ENCODE measurements around the gene USO1. TPM values are rescaled to one million over a fixed set of nuclear protein-coding genes. Genes with fewer than 3 reads are reported as not detected.

USO1 gene
- total and polyA plus RNA-seq, 9 donors, result 50.7 to 91.3 (median 70.8) TPM

- H3K9me3 ChIP-seq, result no peaks in the 10 kb centered on the region
- intact Hi-C loops (cut with DNase I), result no loop called here
- peaks cover 1% of the 10 kb centered on the region for H3K4me1 ChIP-seq (ENCODE audit: insufficient read depth)
- H3K27me3 ChIP-seq, result no peaks in the 10 kb centered on the region
- no peaks in the 10 kb centered on the region for H3K36me3 ChIP-seq
- 79 to 86% (median 81%) methylated on average over 1 of the region's 1 CpG for WGBS, 3 donors
- no peak overlapping the region for H3K4me3 ChIP-seq
- TF ChIP-seq, protein P1, sequence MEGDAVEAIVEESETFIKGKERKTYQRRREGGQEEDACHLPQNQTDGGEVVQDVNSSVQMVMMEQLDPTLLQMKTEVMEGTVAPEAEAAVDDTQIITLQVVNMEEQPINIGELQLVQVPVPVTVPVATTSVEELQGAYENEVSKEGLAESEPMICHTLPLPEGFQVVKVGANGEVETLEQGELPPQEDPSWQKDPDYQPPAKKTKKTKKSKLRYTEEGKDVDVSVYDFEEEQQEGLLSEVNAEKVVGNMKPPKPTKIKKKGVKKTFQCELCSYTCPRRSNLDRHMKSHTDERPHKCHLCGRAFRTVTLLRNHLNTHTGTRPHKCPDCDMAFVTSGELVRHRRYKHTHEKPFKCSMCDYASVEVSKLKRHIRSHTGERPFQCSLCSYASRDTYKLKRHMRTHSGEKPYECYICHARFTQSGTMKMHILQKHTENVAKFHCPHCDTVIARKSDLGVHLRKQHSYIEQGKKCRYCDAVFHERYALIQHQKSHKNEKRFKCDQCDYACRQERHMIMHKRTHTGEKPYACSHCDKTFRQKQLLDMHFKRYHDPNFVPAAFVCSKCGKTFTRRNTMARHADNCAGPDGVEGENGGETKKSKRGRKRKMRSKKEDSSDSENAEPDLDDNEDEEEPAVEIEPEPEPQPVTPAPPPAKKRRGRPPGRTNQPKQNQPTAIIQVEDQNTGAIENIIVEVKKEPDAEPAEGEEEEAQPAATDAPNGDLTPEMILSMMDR (IDR thresholded peaks at IDR 0.05), result no peak
- TF ChIP-seq POLR2A (IDR thresholded peaks at IDR 0.05) (no peak), EP300 (IDR thresholded peaks at IDR 0.05) (no peak)
- no peak overlapping the region for H3K27ac ChIP-seq
- no peak for DNase-seq
These were observed 109.9 kb downstream of the USO1 start for GRCh38 chr4:75834095-75834771.

GRCh38 chr4:75834772-75835154, 110.4 kb downstream of the USO1 start:
- no peak overlapping the region for H3K27ac ChIP-seq
- WGBS, 3 donors, result 85 to 91% (median 87%) methylated on average over 2 of the region's 2 CpGs

DNA sequence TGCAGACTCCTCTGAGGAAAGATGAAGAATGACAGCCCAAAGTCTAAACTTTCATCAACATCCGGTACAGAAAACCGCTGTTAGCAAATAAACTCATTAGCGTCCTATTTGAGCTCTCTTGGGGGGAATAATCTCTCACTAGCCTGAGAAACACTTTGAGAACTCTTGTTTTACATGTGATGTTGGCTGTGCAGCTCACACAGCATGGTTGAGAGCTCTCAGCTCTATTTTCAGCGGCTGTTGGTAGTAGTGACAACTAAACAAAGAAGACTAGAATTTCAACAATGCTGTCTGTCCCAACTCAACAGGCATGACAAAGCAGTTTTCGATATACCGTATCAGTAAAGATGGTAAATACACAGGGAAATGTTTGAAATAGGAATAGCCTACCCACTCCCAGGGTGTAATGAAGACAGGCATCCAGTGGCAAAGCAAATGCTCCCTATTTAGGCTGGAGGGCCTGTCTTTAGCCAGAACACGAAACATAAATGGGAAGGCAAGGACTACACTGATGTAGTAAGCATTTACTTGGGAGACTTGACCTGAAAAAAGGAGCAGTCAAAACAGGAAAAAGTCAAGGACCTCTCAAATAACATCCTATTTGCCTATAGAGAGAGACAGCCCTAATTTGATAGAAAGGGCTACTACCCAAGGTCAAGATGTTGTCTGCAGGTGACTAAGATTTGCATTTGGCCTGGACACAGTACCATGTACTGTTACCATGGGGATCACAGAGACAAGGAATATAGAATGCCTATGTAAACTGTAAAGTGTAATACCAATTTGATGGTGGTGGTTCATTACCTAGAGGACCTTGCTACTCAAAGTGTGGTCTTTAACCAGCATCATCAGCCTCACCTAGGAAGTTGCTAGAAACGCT, 117.5 kb downstream of the USO1 start:
- no peaks in the 10 kb centered on the region for H3K27me3 ChIP-seq
- 88 to 89% (median 88%) methylated on average over 8 of the region's 8 CpGs for WGBS, 3 donors
- H3K9me3 ChIP-seq, result no peaks in the 10 kb centered on the region
- H3K4me1 ChIP-seq (ENCODE audit: insufficient read depth), result peaks cover 2% of the 10 kb centered on the region
- TF ChIP-seq POLR2A (IDR thresholded peaks at IDR 0.05) (no peak), EP300 (IDR thresholded peaks at IDR 0.05) (no peak)
- TF ChIP-seq, protein P1 (IDR thresholded peaks at IDR 0.05), result no peak
- intact Hi-C loops (cut with DNase I), result no loop called here
- H3K36me3 ChIP-seq, result no peaks in the 10 kb centered on the region
- no peak overlapping the region for H3K27ac ChIP-seq
- DNase-seq, result no peak
- no peak overlapping the region for H3K4me3 ChIP-seq

More at GRCh38 chr4:75834772-75835154, 110.4 kb downstream of the USO1 start:
- Histone ChIP-seq H3K9me3 (no peaks in the 10 kb centered on the region), H3K27me3 (no peaks in the 10 kb centered on the region), H3K36me3 (no peaks in the 10 kb centered on the region), H3K4me1 (ENCODE audit: insufficient read depth) (no peaks in the 10 kb centered on the region), H3K4me3 (no peak overlapping the region)
- TF ChIP-seq, protein P1 (IDR thresholded peaks at IDR 0.05), result no peak
- no peak for TF ChIP-seq POLR2A (IDR thresholded peaks at IDR 0.05)
- no peak for TF ChIP-seq EP300 (IDR thresholded peaks at IDR 0.05)
- intact Hi-C loops (cut with DNase I), result no loop called here
- DNase-seq, result no peak

DNA sequence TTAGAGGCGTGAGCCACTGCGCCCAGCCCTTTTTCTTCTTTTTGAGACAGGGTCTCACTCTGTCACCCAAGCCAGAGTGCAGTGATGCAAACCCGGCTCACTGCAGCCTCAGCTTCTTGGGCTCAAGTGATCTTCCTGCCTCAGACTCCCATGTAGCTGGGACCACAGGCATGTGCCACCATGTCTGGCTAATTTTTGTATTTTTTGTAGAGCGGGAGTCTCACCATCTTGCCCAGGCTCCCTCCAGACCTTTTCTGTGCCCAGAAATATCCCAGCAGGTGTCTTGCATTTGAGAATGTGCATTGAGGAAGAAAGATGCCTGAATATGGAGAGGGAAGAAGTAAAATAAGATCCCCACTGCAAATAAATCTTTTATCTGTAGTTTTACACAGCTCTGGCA, 119.2 kb downstream of the USO1 start:
- Histone ChIP-seq H3K36me3 (no peaks in the 10 kb centered on the region), H3K9me3 (no peaks in the 10 kb centered on the region), H3K4me3 (no peak overlapping the region), H3K4me1 (ENCODE audit: insufficient read depth) (peaks cover 4% of the 10 kb centered on the region), H3K27me3 (no peaks in the 10 kb centered on the region), H3K27ac (peak overlapping the region in 1 of 2 donors; percentile 49)
- WGBS, 3 donors, result 90 to 91% (median 90%) methylated on average over 4 of the region's 4 CpGs
- intact Hi-C loops (cut with DNase I), result no loop called here
- DNase-seq, result no peak
- no peak for TF ChIP-seq EP300 (IDR thresholded peaks at IDR 0.05)
- TF ChIP-seq, protein P1 (IDR thresholded peaks at IDR 0.05), result no peak
- no peak for TF ChIP-seq POLR2A (IDR thresholded peaks at IDR 0.05)
